HFFc6 (cell line): ENCODE data around the gene PIK3R6. TPM values are rescaled to one million over a fixed set of nuclear protein-coding genes. Genes with fewer than 3 reads are reported as not detected.

Source experiments
- DNase-seq: peaks from one replicate; pipeline ENCODE4 v3.0.0-alpha.2; 2018
- H3K27ac Mint-ChIP-seq: 2 replicates; pipeline ENCODE4 v1.8.0; 2020; ENCODE audit warnings: mild to moderate bottlenecking, mixed read lengths
- H3K27me3 Mint-ChIP-seq: 2 replicates; pipeline ENCODE4 v1.8.0; 2021; ENCODE audit warnings: mild to moderate bottlenecking, moderate library complexity, mixed read lengths; ENCODE audit not compliant: insufficient read depth
- H3K36me3 Mint-ChIP-seq: 2 replicates; pipeline ENCODE4 v1.8.0; 2021; ENCODE audit warnings: low read depth, mixed read lengths
- H3K4me1 Mint-ChIP-seq: 2 replicates; pipeline ENCODE4 v1.8.0; 2020; ENCODE audit warnings: low read depth, mixed read lengths
- H3K4me3 Mint-ChIP-seq: 2 replicates; pipeline ENCODE4 v1.8.0; 2020; ENCODE audit warnings: mild to moderate bottlenecking, moderate library complexity, mixed read lengths
- H3K9me3 Mint-ChIP-seq: 2 replicates; pipeline ENCODE4 v1.8.0; 2020; ENCODE audit warnings: mild to moderate bottlenecking, mixed read lengths
- CTCF ChIP-seq: fragments of 200-600 bp; sonication (generic); IDR thresholded peaks from 2 replicates; pipeline ENCODE4 v1.5.0; 2021; ENCODE audit warnings: antibody characterized with exemption, mild to moderate bottlenecking
- total RNA-seq, 6 experiments: library from RNA; stranded (reverse); fragmentation: NEBNext Ultra II Directional; extraction: Animal tissue kit (Norgen Biotek cat#: 25700); gene quantifications; 2 replicates in 1 of 6; 3 replicates in 5 of 6; pipeline ENCODE4 v1.2.3, GENCODE V29; 2021

The PIK3R6 gene
- total RNA-seq, 6 experiments from 2014 or later, result not detected

- no peak overlapping the region for H3K27ac Mint-ChIP-seq
- peaks cover 6% of the 10 kb centered on the region for H3K27me3 Mint-ChIP-seq
- H3K36me3 Mint-ChIP-seq, result no peaks in the 10 kb centered on the region
- no peaks in the 10 kb centered on the region for H3K4me1 Mint-ChIP-seq
- TF ChIP-seq CTCF, result no peak
- no peak for DNase-seq
- peaks cover 14% of the 10 kb centered on the region for H3K9me3 Mint-ChIP-seq
- H3K4me3 Mint-ChIP-seq, result no peak overlapping the region
These were observed 15.9 kb upstream of the PIK3R6 start for GRCh38 chr17:8883353-8883752.

DNA sequence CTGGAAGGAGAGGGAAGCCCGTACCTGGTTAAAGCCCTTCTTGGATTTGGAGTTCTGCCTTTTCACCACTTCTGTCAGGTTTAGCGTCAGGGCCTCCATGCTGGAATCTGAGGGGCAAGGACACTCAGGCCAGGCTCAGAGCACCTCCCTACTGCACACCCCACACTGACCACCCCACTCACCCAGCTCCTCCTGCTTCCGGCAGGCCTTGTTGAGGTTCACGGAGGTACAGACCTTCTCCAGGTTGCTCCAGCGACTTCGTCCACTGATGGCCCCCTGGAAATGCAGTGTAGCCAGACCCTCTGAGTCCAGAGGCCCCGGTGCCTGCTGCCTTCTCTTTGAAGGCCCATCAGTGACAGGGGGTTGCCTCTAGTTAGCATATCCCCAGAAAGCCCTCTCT, 14.1 kb upstream of the PIK3R6 start:
- no peak overlapping the region for H3K27ac Mint-ChIP-seq

DNA sequence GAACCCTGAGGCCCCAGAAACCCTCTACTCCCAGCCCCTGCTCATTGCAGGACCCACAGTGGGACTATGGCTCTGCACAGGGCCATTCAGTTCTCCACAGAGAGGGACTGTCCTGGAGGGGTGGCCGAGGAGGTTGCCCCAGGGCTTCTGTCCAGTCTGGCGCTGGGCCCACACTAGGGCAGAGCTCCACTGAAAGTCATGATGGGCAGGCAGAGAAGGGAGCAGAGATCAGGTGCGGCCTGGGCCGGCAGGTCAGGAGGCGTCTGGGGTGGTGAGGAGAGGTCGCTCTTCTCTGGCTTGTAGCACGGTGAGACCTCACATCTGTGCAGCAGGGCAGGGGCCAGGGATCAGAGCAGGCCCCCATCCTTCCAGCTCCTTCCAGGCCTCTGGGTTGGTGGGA, 13.0 kb upstream of the PIK3R6 start:
- Mint-ChIP-seq H3K27me3 (peaks cover 5% of the 10 kb centered on the region), H3K4me1 (no peaks in the 10 kb centered on the region), H3K9me3 (peaks cover 8% of the 10 kb centered on the region), H3K4me3 (no peak overlapping the region), H3K27ac (no peak overlapping the region), H3K36me3 (no peaks in the 10 kb centered on the region)
- no peak for DNase-seq
- TF ChIP-seq CTCF, result no peak

More for the DNA sequence above, 14.1 kb upstream of the PIK3R6 start:
- no peak for DNase-seq
- no peak overlapping the region for H3K4me3 Mint-ChIP-seq
- no peaks in the 10 kb centered on the region for H3K36me3 Mint-ChIP-seq
- peaks cover 7% of the 10 kb centered on the region for H3K27me3 Mint-ChIP-seq
- TF ChIP-seq CTCF, result no peak
- no peaks in the 10 kb centered on the region for H3K4me1 Mint-ChIP-seq
- peaks cover 14% of the 10 kb centered on the region for H3K9me3 Mint-ChIP-seq

GRCh38 chr17:8879410-8879809, 11.9 kb upstream of the PIK3R6 start:
- H3K9me3 Mint-ChIP-seq, result peaks cover 8% of the 10 kb centered on the region; the same call in 1 of the 2 replicates
- no peaks in the 10 kb centered on the region for H3K36me3 Mint-ChIP-seq
- H3K27ac Mint-ChIP-seq, result no peak overlapping the region
- H3K4me1 Mint-ChIP-seq, result no peaks in the 10 kb centered on the region
- DNase-seq, result no peak
- TF ChIP-seq CTCF, result no peak
- H3K27me3 Mint-ChIP-seq, result peaks cover 5% of the 10 kb centered on the region
- H3K4me3 Mint-ChIP-seq, result no peak overlapping the region

DNA sequence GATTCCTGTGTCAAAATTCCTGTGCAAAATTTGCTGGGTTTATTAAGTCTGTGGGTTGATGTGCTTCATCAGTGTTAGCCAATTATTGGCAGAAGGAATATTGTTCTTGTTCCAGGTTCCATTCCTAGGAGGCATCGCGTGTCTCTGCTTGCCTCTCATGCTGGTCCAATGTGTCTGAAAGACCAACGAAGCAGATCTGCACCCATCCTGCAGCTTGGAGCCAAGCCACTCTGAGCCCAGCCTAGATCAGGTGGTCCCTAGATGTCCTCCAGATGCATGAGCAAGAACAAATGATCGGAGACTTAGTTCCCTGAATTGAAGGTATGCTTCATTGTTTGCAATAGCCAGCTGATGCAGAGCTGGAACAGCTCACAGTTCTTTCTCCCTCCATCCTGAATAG, 10.5 kb upstream of the PIK3R6 start:
- no peak for DNase-seq
- Mint-ChIP-seq H3K4me3 (no peak overlapping the region), H3K9me3 (peaks cover 4% of the 10 kb centered on the region; the same call in 1 of the 2 replicates), H3K36me3 (no peaks in the 10 kb centered on the region), H3K4me1 (no peaks in the 10 kb centered on the region), H3K27me3 (peaks cover 5% of the 10 kb centered on the region), H3K27ac (no peak overlapping the region)
- no peak for TF ChIP-seq CTCF

DNA sequence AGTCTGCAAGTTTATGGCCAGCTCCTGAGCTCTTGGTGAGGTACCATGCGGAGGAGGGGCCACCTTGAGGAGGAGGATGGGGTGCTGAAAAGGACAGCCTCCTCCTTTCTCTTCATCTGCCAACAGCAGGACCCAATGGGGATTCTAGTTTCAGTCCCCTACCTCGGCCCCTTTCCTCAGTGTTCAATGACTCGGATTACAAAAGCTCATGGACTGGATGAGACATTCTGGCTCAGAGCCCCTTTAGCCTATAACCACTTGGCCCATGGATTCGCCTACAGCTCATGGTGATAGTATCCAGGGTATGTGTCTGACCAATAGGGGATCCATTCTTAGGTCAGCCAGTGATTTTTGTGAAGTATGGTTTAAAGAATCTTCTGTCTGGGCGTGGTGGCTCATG, 8.5 kb upstream of the PIK3R6 start:
- TF ChIP-seq CTCF, result no peak
- no peaks in the 10 kb centered on the region for H3K36me3 Mint-ChIP-seq
- H3K9me3 Mint-ChIP-seq, result peaks cover 4% of the 10 kb centered on the region; the same call in 1 of the 2 replicates
- H3K4me3 Mint-ChIP-seq, result no peak overlapping the region
- no peak for DNase-seq
- H3K27ac Mint-ChIP-seq, result no peak overlapping the region
- H3K4me1 Mint-ChIP-seq, result no peaks in the 10 kb centered on the region
- peaks cover 5% of the 10 kb centered on the region for H3K27me3 Mint-ChIP-seq
